ES-I3 (cell line): ENCODE data around the gene EXOSC3.

Source experiments
- H3K36me3 ChIP-seq: 2 replicates; pipeline ENCODE4 v1.6.1; 2013; ENCODE audit warnings: mild to moderate bottlenecking, low read length, control low read depth, moderate library complexity; ENCODE audit not compliant: insufficient read depth
- H3K4me1 ChIP-seq: 2 replicates; pipeline ENCODE4 v1.6.1; 2013; ENCODE audit warnings: mild to moderate bottlenecking, control low read depth, low read length; ENCODE audit not compliant: insufficient read depth
- H3K9ac ChIP-seq: 2 replicates; pipeline ENCODE4 v1.6.1; 2013; ENCODE audit warnings: low read depth, mild to moderate bottlenecking, low read length, moderate library complexity
- H3K9me3 ChIP-seq: 2 replicates; pipeline ENCODE4 v1.6.1; 2013; ENCODE audit warnings: mild to moderate bottlenecking, low read length, moderate library complexity; ENCODE audit not compliant: control insufficient read depth, insufficient read depth

The EXOSC3 gene

DNA sequence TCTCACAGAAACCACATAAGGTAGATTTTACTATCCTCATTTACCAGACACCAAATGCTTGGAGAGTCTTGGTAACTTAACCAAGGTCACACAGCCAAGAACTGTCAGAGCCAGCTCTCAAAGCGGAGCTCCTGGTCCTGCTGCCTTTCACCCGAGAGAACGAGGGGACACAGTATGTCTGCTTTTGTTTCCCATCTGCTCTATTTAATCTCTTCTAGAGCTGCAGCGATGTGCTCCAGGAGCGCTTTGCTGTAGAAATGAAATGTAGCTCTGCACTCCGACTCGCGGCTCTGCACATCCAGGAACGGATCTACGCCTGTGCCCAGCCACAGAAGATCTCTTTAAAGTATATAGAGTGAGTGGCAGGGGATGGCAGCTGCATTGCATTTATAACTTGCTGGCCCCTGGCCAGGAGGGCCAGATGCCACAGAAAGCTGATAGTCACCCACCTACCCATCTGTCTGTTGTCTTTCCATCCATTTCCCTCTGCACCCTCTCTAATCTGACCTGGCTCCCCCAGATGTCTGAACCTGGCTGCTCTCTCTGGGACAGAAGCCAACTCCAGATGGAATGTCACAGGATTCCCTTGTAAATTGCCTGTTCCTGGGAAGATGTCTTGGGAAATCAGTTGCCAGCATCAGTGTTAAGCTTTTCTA lies 52.6 kb downstream of the EXOSC3 start:
- Histone ChIP-seq H3K4me1 (0 out of 2 replicates have a peak, but pooled peaks cover 2% of the 10 kb centered on the region), H3K9ac (no peak overlapping the region), H3K36me3 (no peaks in the 10 kb centered on the region), H3K9me3 (no peaks in the 10 kb centered on the region)

DNA sequence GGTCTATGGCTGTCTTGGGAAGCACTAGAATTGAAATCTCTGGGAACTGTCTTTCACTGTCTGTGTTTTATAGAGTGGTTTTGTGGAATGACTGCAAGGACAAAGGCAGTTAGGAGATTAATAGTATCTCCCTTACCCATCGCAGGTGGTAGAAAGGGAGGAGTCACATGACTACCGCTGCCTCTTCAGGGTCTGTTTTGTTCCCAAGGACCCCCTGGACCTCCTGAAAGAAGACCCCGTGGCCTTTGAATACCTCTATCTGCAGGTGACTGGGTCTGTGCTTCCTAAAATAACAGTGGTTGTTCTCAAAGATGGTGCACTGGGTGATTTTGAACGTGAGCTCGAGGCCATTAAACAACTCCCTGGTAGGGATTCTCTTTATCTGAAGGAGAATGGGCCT lies 54.0 kb downstream of the EXOSC3 start:
- no peaks in the 10 kb centered on the region for H3K36me3 ChIP-seq
- no peaks in the 10 kb centered on the region for H3K9me3 ChIP-seq
- 0 out of 2 replicates have a peak, but pooled peaks cover 2% of the 10 kb centered on the region for H3K4me1 ChIP-seq
- no peak overlapping the region for H3K9ac ChIP-seq

DNA sequence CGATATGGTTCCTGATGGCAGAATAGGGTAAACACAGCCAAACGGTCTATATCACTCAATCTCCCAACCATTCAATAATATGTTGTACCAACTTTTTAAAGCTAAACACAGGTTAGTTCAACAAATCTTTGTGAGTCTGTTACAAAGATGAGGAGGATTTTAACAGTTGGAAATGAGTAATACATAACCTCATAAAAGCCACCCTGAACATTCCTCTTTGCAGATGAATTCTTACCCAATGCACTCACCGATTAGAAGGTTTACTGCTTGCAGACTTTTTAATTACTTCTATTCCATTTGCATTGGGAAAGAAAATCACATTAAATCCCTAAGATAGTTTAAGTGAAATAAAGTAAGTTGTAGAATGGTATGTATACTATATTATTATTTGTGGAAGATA lies 54.6 kb downstream of the EXOSC3 start:
- Histone ChIP-seq H3K4me1 (0 out of 2 replicates have a peak, but pooled peaks cover 2% of the 10 kb centered on the region), H3K9me3 (no peaks in the 10 kb centered on the region), H3K9ac (no peak overlapping the region), H3K36me3 (no peaks in the 10 kb centered on the region)
